T1000 (cell line): ENCODE data around the gene MREG.

Experiments
- DNase-seq: peaks from one replicate; lab custom pipeline; 2025; ENCODE audit warnings: mixed read lengths; lab: John Stamatoyannopoulos, UW

MREG gene

GRCh38 chr2:215918901-215919599, 94.3 kb downstream of the MREG start:
- DNase-seq: no peak

- peak; percentile 37 for DNase-seq
These were observed 95.3 kb downstream of the MREG start for GRCh38 chr2:215917953-215918620.

- no peak for DNase-seq
These were observed 97.9 kb downstream of the MREG start for GRCh38 chr2:215915441-215915840.

- no peak for DNase-seq
These were observed 98.6 kb downstream of the MREG start for GRCh38 chr2:215914777-215915165.

- no peak for DNase-seq
These were observed 99.1 kb downstream of the MREG start for GRCh38 chr2:215914054-215914776.

- DNase-seq: no peak
These were observed 101.0 kb downstream of the MREG start for GRCh38 chr2:215912299-215912842.

- DNase-seq: no peak
These were observed 101.9 kb downstream of the MREG start for GRCh38 chr2:215911301-215912085.

GRCh38 chr2:215910180-215910579, 103.2 kb downstream of the MREG start:
- DNase-seq: no peak

- DNase-seq: no peak
These were observed 106.2 kb downstream of the MREG start for GRCh38 chr2:215907147-215907546.

GRCh38 chr2:215906458-215906857, 106.9 kb downstream of the MREG start:
- no peak for DNase-seq

- DNase-seq: no peak
These were observed 107.7 kb downstream of the MREG start for GRCh38 chr2:215905691-215906090.

- DNase-seq: no peak
These were observed 109.2 kb downstream of the MREG start for GRCh38 chr2:215904101-215904500.

- DNase-seq: no peak
These were observed 110.1 kb downstream of the MREG start for GRCh38 chr2:215903203-215903602.

- no peak for DNase-seq
These were observed 111.6 kb downstream of the MREG start for GRCh38 chr2:215901796-215902195.

- DNase-seq: no peak
These were observed 112.5 kb downstream of the MREG start for GRCh38 chr2:215900843-215901242.

GRCh38 chr2:215900203-215900611, 113.1 kb downstream of the MREG start:
- DNase-seq: peak; percentile 16

GRCh38 chr2:215899141-215900074, 113.9 kb downstream of the MREG start:
- no peak for DNase-seq

- DNase-seq: no peak
These were observed 115.0 kb downstream of the MREG start for GRCh38 chr2:215898363-215898762.

- no peak for DNase-seq
These were observed 116.4 kb downstream of the MREG start for GRCh38 chr2:215896921-215897320.

GRCh38 chr2:215895330-215895729, 118.0 kb downstream of the MREG start:
- DNase-seq: no peak
